Kidney glomerular epithelial cell (primary cell): ENCODE results near the gene CEP162.
A peak's percentile ranks its signal among the peaks of the same experiment; 100 is the strongest.
"Not testable (repeated sequence)": the region's sequence is repeated elsewhere in the genome, so short reads cannot be mapped to it uniquely, and the experiment has no call there.

Experiments
- DNase-seq: peaks from one replicate; lab custom pipeline; 2025; lab: John Stamatoyannopoulos, UW

CEP162 gene

GRCh38 chr6:84141521-84141920, 85.9 kb downstream of the CEP162 start:
- no peak for DNase-seq

- DNase-seq, result no peak
Observed at GRCh38 chr6:84139311-84139710, 88.1 kb downstream of the CEP162 start.

DNA sequence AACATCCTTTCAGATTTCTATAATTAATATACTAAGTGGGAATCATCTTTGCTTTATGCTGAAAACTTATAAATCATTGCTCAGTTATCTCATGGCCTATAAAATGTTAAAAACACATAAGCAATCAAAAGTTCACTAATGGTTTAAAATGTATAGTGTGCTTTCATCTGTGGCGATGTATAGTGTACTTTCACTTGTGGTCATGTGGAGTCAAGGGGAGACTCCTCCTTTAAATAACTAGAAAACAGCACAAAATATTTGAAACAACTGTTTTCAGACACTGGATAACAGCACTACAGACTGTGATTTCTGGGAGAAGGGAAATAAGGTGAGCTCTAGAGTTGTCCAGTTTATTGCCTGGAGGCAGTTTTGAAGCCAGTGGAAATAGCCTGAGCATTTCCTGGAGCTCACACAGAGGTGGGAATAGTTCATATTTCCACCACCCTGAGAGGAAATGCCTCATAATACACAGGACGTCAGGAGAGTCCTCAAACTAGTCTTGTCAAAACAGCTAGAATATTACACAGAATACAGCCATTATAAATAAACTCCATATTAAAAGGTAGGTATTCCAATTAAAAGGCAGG, 89.4 kb downstream of the CEP162 start:
- DNase-seq, result no peak

GRCh38 chr6:84137051-84137375, 90.4 kb downstream of the CEP162 start:
- no peak for DNase-seq

GRCh38 chr6:84136364-84137050, 90.9 kb downstream of the CEP162 start:
- no peak for DNase-seq

DNA sequence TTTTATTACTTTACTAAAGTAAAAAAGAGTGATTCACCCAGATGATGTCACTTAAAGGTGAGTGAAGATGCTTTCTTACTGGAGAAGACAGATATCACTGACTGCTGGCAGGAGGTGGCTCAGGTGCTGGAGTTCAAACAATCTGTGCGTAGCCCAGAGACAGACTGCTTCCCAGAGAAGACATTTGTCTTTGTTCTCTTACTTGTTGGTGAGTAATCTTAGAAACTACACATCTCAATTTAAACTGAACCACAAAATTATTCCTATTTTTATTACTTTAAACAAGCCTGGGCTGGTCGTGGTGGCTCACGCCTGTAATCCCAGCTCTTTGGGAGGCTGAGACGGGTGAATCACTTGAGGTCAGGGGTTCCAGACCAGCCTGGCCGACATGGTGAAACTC, 92.2 kb downstream of the CEP162 start:
- no peak for DNase-seq

DNA sequence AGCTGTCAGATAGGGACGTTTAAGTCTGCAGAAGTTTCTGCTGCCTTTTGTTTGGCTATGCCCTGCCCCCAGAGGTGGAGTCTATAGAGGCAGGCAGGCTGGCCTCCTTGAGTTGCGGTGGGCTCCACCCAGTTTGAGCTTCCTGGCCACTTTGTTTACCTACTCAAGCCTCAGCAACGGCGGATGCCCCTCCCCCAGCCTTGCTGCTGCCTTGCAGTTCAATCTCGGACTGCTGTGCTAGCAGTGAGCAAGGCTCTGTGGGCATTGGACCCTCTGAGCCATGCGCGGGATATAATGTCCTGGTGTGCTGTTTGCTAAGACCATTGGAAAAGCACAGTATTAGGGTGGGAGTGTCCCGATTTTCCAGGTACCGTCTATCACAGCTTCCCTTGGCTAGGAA, 94.1 kb downstream of the CEP162 start:
- not testable (repeated sequence) for DNase-seq

DNA sequence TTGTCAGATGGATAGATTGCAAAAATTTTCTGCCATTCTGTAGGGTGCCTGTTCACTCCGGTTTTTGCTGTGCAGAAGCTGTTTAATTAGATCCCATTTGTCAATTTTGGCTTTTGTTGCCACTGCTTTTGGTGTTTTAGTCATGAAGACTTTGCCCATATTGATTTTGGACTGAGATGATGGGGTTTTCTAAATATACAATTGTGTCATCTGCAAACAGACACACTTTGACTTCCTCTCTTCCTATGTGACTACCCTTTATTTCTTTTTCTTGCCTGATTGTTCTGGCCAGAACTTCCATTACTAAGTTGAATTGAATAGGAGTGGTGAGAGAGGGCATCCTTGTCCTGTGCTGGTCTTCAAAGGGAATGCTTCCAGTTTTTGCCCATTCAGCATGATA, 97.9 kb downstream of the CEP162 start:
- DNase-seq, result not testable (repeated sequence)

- no peak for DNase-seq
Observed at GRCh38 chr6:84123186-84123585, 104.3 kb downstream of the CEP162 start.

GRCh38 chr6:84119277-84119676, 108.2 kb downstream of the CEP162 start:
- no peak for DNase-seq

DNA sequence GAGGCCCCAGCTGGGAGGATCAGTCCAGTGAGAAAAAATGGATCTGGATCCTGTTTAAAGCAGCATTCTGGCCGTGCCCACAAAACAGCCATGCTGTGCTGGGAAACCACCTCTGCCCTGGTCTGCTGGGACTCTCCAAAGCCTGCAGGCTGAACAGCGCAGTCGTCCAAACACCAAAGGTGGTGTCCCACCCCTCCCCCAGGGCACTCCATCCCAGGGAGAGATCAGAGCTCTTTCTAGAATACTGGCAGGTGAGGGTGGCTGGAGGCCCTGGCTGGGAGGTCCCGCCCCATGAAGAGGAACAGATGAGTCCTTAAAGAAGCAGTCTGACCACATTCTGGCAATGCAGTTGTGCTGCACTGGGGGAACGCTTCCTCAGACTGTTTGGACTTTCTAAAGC, 109.3 kb downstream of the CEP162 start:
- no peak for DNase-seq

DNA sequence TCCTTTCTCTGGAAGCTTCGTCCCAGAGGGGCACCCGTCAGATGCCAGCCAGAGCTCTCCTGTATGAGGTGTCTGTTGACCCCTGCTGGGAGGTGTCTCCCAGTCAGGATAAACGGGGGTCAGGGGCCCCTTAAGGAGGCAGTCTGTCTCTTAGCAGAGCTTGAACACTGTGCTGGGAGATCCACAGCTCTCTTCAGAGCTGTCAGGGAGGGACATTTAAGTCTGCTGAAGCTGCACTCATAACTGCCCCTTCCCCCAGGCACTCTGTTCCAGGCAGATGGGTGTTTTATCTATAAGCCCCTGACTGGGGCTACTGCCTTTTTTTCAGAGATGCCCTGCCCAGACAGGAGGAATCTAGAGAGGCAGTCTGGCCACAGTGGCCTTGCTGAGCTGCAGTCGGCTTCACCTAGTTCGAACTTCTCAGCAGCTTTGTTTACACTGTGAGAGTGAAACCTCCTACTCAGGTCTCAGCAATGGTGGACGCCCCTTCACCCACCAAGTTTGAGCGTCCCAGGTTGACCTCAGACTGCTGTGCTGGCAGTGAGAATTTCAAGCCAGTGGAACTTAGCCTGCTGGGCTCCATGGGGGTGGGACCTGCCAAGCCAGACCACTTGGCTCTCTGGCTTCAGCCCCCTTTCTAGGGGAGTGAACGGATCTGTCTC, 112.4 kb downstream of the CEP162 start:
- DNase-seq, result not testable (repeated sequence)

DNA sequence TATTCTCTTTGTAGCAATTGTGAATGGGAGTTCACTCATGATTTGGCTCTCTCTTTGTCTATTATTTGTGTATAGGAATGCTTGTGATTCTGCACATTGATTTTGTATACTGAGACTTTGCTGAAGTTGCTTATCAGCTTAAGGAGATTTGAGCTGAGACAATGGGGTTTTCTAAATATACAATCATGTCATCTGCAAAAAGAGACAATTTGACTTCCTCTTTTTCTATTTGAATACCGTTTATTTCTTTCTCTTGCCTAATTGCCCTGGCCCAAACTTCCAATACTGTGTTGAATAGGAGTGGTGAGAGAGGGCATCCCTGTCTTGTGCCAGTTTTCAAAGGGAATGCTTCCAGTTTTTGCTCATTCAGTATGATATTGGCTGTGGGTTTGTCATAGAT, 116.1 kb downstream of the CEP162 start:
- not testable (repeated sequence) for DNase-seq

- DNase-seq, result no peak
Observed at GRCh38 chr6:84107495-84107894, 119.9 kb downstream of the CEP162 start.

GRCh38 chr6:84105215-84105924, 122.1 kb downstream of the CEP162 start:
- peak; percentile 76 for DNase-seq

- no peak for DNase-seq
Observed at GRCh38 chr6:84103029-84103428, 124.4 kb downstream of the CEP162 start.

DNA sequence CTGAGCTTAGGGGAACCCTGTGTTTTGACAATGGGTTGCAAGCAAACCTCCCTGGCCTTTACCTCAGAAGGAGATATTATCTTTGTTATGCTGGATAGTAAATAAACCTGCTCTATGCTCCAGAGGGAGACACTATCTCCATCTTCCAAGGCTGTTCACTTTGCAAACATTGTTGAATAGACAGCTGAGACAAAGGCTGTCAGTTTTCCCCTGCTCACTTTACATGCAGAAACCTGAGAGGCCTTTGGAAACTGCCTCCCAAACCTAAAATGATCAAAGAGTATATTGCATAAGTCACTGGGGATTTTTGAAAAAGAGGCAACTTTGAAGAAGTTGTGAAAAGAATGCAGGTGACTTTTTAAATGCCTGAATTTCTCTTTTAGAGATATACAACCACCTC, 132.3 kb downstream of the CEP162 start:
- no peak for DNase-seq

- DNase-seq, result no peak
Observed at GRCh38 chr6:84093441-84094435, 133.7 kb downstream of the CEP162 start.

GRCh38 chr6:84089552-84089951, 137.9 kb downstream of the CEP162 start:
- no peak for DNase-seq

DNA sequence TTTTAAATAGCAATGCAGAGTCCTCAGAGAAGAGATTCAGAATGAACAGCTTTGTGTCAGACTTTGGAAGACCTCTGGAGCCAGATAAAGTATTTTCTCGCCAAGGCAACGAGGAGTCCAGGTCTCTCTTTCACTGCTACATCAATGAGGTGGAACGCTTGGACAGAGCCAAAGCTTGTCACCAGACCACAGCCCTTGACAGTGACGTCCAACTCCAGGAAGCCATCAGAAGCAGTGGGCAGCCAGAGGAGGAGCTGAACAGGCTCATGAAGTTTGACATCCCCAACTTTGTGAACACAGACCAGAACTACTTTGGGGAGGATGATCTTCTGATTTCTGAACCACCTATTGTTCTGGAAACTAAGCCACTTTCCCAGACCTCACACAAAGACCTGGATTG, 138.4 kb downstream of the CEP162 start:
- DNase-seq, result no peak

- no peak for DNase-seq
Observed at GRCh38 chr6:84086545-84087429, 140.7 kb downstream of the CEP162 start.
